EH (cell line): ENCODE results near the gene ABLIM1.

Source experiments
- DNase-seq: peaks from one replicate; pipeline ENCODE4 v3.0.0-alpha.2; 2015; ENCODE audit warnings: low read depth

The ABLIM1 gene

DNA sequence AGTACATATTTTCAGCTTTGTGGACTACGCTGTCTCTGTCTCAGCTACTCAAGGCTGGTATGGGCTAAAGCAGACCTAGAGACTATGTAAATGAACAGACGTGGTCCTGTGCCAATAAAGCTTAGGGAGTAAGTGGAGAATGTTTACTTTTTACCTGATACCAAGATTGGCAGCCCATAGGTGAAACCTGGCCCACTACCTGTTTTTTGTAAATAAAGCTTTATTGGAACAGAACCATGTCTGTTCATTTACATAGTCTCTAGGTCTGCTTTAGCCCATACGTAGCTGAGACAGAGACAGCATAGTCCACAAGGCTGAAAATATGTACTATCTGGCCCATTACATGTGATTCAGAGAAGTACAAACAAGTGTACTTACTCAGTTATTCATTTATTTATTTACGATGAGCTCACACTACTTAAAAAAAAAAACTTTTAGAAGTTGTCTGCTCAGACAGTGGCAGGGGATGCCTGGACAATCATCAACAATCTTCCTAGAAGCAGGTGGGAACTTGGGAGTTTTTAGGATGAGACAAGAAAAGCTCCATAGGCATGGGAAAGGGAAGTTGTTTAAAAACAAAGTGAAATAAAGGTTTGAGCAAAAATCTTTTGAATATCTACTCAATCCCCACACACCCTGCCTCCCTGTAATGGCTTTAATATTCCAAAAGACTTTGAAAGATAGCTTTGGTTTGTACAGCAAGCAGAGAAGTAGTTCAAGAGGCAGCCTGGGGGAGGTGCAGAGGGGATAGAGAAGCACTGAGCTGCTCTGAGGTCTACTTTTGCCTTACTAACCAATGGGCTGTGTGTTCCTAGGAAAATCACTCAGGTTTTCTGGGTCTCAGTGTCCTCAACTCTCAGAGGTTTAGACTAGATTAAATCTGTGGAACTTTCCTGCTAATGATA is 139.4 kb downstream of the ABLIM1 start:
- no peak for DNase-seq

- DNase-seq = no peak
Observed at GRCh38 chr10:114517368-114518250, 140.5 kb downstream of the ABLIM1 start.

GRCh38 chr10:114516356-114516755 is 141.7 kb downstream of the ABLIM1 start:
- DNase-seq = no peak

DNA sequence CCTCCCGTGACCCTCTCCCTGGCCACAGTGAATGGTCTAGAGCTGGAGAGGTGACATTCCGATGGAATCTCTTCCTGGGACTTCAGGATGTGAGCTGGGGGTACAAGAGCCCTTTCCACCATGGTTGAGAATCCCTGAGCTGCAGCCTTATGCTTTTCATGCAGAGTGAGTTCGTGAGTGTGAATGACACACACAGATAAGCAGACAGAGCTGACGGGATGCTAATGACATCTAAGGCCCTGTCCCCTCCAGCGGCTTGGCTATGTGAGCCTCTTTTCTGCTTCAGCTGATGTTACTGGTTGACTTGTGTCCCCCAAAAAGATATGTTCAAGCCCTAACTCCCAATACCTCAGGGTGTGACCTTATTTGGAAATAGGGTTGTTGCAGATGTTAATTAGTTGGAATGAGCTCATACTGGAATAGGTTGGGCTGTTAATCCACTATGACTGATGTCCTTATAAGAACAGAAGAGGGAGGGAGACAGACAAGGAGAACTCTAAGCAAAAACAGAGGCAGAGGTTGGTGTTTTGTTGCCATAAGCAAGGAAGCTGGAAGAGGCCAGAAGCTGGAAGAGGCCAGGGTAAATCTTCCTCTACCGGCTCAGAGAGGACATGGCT is 142.7 kb downstream of the ABLIM1 start:
- DNase-seq = no peak

DNA sequence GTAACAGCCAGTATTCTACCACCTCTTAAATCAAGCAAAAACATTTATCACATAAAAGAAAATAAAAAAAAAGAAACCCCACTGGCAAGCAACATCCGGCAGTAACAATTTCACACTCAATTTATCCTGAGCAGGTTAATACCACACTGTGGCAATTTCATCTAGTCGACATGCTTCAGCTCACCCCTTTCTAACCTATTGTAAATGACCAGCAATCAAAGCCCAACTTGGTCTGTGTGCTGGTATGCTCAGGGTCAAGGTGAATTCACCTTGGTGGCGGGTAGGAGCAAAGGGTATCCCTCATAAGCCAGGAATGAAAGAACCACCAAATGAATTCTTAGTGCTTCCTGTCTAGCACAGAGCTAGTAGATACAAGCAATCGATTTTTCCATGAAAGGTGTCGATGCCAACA is 144.7 kb downstream of the ABLIM1 start:
- DNase-seq = no peak

DNA sequence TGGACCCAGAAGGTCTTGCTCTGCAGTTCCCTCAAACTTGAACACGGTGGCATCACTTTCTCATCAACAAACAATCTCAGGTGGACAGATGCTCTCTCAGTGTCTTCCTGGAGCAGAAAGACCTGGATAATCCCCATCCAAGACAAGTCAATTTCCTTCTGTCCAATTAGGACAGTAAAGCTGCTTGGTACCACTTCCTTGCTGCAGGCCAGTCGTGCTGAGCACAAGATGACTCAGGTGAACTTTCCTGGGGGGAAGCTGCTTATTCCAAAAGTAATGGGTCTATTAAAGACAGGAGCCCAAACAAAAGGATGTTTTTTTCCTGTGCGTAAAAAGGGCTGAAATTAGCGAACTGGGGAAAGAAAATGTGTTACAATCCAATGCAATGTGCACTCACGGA is 146.2 kb downstream of the ABLIM1 start:
- no peak for DNase-seq

- no peak for DNase-seq
Observed at GRCh38 chr10:114508376-114508775, 149.7 kb downstream of the ABLIM1 start.

GRCh38 chr10:114507449-114507848 is 150.6 kb downstream of the ABLIM1 start:
- DNase-seq = no peak

DNA sequence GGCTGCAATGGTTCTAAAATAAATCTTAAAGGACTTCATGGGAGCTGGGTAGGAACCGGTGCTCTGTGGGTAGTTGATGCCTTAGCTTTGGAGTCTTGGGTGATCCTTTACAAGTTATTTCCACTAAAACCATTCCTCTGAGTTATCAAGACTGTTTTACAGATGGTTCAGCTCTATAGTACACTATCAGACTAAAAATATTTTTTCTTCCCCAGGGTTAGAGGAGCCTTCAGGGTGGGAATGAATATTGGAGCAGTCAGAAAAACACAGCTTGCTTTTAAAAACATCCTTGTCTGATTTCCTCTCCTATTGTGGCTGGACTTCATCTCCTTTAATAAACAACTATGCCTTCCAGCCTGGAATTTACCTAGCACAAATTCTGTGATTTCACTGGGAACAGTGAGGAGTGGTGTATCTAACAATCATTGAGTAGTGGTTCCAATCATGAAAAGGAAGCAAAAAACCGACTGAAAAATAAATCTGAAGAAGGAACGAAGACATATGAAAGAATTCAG is 151.1 kb downstream of the ABLIM1 start:
- no peak for DNase-seq

DNA sequence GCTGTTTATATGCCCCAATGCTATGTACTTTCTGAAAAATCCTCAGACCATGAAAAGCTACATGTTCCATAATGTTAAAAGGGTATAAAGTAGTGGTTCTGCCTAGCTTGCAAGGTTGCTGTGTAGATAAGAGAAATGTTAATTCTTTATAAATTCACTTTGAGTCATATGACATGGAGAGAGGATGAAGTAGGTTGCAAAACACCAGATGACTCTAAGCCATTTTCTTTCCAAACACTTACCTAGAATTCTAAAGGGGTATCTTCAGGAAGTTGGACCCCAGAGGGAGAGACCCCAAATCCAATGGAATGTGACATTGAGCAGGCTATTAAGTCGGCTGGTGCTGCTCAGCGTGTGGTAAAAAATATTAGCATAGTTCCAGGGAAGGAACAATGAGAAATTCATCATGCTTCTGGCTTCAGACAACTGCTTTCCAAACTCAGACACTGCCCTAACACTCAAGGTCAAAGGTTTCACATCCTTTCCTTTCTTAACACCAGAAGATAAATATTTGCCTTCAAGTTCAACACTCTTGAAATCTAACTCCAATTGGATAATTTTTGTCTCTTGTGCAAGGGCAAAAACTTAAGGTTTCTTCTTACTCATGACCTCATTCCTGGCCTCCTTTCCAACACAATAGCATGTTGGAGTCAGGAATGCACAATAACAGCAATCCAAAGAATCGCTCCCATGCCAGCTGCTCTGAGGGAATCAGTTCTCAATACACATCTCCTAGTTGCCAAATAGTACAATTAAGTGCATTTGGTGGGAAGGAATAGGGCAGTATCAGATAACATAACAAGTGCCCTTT is 153.1 kb downstream of the ABLIM1 start:
- DNase-seq = peak; percentile 57

- DNase-seq = no peak
Observed at GRCh38 chr10:114502074-114502473, 156.0 kb downstream of the ABLIM1 start.

- no peak for DNase-seq
Observed at GRCh38 chr10:114501650-114502049, 156.4 kb downstream of the ABLIM1 start.

DNA sequence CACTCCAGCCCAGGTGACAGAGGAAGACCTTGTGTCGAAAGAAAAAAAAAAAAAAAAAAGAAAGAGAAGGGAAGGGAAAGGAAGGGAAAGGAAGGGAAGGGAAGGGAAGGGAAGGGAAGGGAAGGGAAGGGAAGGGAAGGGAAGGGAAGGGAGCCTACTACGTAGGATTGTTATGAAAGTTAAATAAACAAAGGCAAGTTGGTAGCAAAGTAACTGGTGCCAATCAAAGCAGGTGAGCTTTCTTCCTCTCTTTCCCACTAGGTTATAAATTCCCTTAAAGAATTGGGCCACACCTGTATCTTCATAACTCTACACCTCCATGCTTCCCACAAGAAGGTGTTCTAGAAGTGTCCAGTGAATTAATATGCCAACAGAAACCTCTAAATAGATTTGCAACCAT is 157.4 kb downstream of the ABLIM1 start:
- no peak for DNase-seq

- no peak for DNase-seq
Observed at GRCh38 chr10:114499630-114500190, 158.4 kb downstream of the ABLIM1 start.

GRCh38 chr10:114499116-114499515 is 159.0 kb downstream of the ABLIM1 start:
- DNase-seq = no peak

GRCh38 chr10:114498413-114499111 is 159.5 kb downstream of the ABLIM1 start:
- DNase-seq = no peak

DNA sequence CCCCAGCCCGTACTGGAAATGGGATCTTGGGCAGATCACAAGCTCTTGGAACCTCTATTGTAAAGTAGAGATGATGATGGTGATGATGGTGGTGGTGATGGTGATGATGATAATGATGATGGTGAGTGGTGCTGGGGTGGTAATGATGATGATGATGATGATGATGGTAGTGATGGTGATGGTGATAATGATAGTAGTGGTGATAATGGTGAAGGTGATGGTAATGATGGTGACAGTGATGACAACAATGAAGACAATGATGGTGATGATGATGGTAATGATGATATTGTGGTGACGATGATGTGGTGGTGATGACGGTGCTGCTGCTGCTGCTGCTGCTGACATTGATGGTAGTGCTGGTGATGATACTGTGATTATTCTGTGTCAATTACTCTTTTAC is 162.8 kb downstream of the ABLIM1 start:
- no peak for DNase-seq

DNA sequence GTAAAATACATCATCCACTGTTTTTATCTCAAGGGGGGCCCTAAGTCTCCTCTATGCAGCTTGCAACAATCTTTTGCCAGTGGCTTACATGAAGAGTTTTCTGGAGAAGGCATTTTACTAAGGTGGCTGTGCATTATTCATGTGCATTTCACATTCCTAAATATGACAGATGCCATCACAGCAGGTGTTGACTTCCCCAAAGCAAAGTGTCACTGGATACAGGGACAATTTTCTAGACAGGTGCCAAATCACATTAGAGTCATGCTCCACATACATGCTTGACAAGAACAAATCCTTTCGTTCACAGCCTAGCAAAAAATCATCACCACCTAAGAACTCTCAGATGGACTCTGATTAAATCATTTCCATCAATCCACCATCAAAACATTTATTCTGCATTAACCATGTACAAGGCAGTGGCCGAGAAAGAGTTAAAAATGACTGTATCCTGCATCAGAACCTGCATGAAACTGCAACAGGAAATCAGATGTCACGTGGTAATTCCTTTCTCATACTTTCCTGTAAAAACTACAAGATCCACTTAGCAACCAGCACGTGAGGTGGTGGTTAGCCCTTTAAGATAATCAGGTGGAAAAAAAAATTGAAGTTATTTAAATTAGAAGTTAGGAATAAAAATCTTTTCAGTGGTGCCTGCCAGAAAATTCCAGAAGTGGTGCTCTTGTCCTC is 165.6 kb downstream of the ABLIM1 start:
- peak; percentile 4 for DNase-seq

DNA sequence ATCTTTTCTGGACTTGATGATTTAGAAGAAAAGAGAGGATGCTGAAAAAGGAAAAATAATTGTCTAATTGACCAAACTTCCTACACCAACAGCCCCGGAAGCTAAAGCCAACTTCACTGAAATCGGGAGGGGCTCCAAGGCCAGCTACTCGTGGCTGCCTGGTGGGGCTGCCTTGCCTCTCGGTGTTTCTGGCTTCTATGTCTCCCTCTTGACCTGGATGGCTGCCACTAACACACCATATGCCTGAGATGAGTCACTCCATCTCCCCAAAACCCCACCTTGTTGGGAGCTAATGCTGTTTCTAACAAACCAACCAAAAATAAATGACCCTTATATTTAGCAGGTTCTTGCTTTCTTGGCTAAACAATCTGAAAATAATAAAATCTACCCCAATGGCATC is 166.1 kb downstream of the ABLIM1 start:
- DNase-seq = no peak

- DNase-seq = no peak
Observed at GRCh38 chr10:114491419-114491818, 166.7 kb downstream of the ABLIM1 start.
